Lower leg skin (tissue), 3 donors: ENCODE data around the gene CCM2.

Experiments used
- POLR2A ChIP-seq, 2 donors: fragments of 450-650 bp; IDR thresholded peaks; one replicate each; pipeline ENCODE4 v1.6.1; 2016 to 2017; ENCODE audit warnings: antibody characterized with exemption in 2 of 2, mild to moderate bottlenecking in 1 of 2, moderate library complexity in 1 of 2
- TF ChIP-seq, protein P1 (sequence below), 3 donors: fragments of 450-650 bp; IDR thresholded peaks; one replicate each; pipeline ENCODE4 v1.5.1; 2016; ENCODE audit warnings: antibody characterized with exemption in 3 of 3, mild to moderate bottlenecking in 3 of 3, moderate library complexity in 2 of 3

DNA sequence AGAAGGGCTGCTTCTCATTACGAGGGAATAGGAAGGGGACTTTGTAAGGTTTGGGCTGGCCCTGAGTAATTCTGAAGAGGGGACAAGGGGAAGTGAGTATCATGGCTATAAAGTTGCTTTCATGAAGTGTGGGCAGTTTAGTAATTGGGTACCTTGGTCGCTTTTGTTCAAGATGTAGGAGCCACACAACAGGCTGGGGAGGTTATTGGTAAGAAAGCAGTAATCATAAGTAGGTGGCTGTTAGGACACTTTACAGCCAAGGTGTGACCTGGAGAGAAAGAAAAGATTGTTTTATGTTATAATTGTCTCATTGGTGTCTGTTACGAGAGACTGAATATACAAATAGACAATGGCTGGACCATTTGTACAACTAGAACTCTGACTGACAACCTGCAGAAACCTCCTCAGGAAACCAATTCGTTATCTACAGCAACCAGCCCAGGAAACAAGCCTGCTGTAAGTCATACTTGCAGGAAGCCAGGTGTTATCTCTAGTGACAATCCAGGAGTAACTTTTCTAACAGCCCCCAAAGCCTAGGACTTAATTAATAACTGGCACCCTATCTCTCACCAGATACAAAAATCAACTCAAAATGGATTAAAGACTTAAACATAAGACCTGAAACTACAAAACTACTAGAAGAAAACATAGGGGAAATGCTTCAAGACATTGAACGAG lies 5.0 kb upstream of the CCM2 start:
- TF ChIP-seq, protein P1, sequence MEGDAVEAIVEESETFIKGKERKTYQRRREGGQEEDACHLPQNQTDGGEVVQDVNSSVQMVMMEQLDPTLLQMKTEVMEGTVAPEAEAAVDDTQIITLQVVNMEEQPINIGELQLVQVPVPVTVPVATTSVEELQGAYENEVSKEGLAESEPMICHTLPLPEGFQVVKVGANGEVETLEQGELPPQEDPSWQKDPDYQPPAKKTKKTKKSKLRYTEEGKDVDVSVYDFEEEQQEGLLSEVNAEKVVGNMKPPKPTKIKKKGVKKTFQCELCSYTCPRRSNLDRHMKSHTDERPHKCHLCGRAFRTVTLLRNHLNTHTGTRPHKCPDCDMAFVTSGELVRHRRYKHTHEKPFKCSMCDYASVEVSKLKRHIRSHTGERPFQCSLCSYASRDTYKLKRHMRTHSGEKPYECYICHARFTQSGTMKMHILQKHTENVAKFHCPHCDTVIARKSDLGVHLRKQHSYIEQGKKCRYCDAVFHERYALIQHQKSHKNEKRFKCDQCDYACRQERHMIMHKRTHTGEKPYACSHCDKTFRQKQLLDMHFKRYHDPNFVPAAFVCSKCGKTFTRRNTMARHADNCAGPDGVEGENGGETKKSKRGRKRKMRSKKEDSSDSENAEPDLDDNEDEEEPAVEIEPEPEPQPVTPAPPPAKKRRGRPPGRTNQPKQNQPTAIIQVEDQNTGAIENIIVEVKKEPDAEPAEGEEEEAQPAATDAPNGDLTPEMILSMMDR (IDR thresholded peaks at IDR 0.05): no peak
- no peak for TF ChIP-seq POLR2A (IDR thresholded peaks at IDR 0.05)
